Bone marrow (tissue), 2 donors: ENCODE measurements around the gene ZCCHC8.
"Not testable (repeated sequence)": the region's sequence is repeated elsewhere in the genome, so short reads cannot be mapped to it uniquely, and the experiment has no call there.

Experiments used
- DNase-seq, 2 donors: peaks; one replicate each; lab custom pipeline; 2025; lab: John Stamatoyannopoulos, UW

The ZCCHC8 gene

DNA sequence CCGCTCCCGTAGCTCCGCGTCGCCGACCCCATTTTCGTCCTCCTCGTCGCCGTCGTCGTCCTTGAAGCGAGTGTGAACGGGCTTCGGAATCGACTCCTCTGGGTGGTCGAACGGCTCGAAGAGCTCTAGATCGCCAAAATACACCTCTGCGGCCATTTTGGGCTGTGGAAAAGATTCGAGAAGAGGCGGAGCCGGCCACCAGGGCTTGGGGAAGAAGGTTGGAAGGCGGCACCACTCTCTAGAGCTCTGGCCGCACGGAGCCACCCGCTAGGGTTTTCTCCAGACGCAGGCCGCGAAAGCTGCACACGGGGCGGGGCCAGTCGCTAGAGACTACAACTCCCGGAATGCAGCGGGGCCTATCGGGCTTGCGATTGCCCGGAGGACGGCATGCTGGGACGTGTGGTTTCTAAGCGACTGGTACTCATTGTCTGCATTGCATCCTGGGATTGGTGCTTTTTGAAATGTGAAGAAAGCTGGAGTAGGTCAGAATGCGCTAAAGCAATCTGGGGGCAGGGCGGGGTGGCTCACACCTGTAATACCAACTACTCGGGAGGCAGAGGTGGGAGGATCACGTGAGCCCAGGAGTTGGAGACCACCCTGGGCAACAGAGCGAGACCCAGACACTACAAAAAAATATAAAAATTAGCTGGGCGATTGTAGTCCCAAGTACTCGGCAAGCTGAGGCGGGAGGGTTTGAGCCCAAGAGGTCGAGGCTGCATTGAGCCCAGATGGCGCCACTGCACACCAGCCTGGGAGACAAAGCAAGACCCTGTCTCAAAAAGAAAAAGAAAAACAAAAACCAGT lies at the start of gene ZCCHC8:
ZCCHC8 (minus strand) TSS at position 248 of the 804 bp plus-strand sequence; CDS start at position 156, 92 bp downstream.
- peak; percentile 80 to 98 for DNase-seq

DNA sequence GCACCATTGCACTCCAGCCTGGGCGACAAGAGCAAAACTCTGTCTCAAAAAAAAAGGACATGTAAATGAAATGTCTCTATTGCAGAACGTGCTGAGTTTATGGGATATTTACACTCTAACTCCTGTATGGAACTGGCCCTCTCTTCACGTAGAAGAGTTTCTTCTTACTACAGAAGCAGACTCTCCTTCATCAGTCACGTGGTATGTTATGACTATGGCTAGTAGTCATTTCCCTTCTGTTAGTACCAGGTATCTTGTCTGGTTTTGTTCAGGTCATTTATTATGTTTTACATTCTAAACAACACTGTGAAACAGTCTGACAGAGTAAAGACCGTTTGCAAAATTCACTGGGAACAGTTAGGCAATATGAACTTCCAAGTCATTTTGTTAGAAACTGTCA lies 46.6 kb upstream of the ZCCHC8 start:
- no peak for DNase-seq

GRCh38 chr12:122545855-122546254 lies 45.1 kb upstream of the ZCCHC8 start:
- DNase-seq = no peak

DNA sequence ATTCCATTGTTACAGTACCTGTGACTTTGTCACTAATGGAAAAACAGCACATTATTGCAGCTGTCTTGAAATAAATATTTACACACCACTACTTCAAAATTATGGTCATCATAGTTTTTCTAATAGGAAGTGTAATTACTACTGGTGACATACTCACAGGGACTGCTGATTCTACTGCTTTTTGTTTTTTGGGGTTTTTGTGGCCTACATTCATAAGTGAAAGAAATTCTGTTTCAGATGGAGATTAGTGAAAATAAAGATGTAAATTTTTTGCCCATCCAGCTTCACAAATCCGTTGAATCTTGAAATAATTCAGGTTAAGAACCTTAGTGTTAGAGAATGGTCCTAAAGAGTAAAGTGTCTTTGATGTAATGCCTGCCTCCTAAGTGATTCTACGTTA lies 43.8 kb upstream of the ZCCHC8 start:
- no peak for DNase-seq

GRCh38 chr12:122538496-122538895 lies 37.8 kb upstream of the ZCCHC8 start:
- no peak for DNase-seq

- no peak for DNase-seq
These were observed 36.3 kb upstream of the ZCCHC8 start for GRCh38 chr12:122537021-122537420.

GRCh38 chr12:122533856-122534255 lies 33.1 kb upstream of the ZCCHC8 start:
- DNase-seq = no peak

GRCh38 chr12:122528992-122529391 lies 28.3 kb upstream of the ZCCHC8 start:
- DNase-seq = no peak

DNA sequence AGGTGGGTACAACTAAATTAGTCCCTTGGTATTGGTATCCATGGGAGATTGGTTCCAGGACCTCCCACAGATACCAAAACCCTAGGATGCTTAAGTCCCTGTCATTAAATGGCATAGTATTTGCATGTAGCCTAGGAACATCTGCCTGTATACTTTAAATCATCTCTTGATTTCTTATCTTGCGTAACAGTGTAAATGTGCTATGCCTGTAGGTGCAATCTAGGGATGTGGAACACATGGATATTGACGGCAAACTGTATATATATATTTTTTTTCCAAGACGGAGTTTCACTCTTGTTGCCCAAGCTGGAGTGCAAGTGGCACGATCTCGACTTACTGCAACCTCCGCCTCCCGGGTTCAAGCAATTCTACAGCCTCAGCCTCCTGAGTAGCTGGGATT lies 27.9 kb upstream of the ZCCHC8 start:
- DNase-seq = no peak

- peak in 1 of 2 donors; percentile 19 for DNase-seq
These were observed 26.8 kb upstream of the ZCCHC8 start for GRCh38 chr12:122527478-122527944.

DNA sequence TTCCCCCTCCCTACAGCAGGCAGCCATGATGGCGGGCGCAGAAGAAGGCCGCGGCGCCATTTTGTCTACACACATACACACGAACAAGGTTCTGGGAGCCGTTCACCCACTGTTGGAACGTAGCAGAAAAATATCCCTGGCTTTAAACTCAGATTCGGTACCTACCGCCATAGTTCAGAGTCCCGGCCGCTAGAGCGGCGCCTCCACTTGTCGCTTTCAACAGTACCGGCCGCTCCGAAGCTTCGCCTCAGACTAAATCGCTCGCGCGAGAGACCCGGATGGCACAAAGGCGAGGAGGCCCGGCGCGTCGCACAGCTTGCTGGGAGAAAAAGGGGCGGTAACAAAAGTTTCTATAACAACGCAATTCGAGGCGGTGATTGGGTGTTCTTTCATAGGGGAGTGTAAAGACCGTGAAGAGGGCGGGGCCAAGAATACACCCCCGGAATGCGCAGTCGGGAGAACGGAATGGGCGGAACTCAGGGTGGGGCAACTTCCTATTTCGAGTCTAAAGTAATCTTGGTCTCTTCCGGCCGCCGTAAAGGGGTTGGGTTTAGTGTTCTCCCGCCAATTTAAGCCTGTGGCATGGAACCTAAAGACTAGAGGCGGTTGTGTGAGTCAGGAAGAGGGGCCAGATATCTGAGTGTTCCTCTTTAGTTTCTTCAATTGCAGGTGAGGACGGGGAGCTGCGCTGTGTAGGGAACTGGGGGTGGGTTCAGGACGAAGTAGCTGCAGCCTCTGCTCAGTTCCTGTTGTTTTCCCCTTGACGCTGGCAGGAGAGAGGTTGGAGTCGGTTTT lies 26.1 kb upstream of the ZCCHC8 start, which contains the start of the genes KNTC1 and RSRC2:
KNTC1 (plus strand) TSS at position 567 of the 795 bp plus-strand sequence. CDS start 2,815 bp downstream, outside the sequence.
RSRC2 (minus strand) TSS at position 254 of the 795 bp plus-strand sequence; CDS start at position 171, 83 bp downstream.
- peak; percentile 94 to 100 for DNase-seq

DNA sequence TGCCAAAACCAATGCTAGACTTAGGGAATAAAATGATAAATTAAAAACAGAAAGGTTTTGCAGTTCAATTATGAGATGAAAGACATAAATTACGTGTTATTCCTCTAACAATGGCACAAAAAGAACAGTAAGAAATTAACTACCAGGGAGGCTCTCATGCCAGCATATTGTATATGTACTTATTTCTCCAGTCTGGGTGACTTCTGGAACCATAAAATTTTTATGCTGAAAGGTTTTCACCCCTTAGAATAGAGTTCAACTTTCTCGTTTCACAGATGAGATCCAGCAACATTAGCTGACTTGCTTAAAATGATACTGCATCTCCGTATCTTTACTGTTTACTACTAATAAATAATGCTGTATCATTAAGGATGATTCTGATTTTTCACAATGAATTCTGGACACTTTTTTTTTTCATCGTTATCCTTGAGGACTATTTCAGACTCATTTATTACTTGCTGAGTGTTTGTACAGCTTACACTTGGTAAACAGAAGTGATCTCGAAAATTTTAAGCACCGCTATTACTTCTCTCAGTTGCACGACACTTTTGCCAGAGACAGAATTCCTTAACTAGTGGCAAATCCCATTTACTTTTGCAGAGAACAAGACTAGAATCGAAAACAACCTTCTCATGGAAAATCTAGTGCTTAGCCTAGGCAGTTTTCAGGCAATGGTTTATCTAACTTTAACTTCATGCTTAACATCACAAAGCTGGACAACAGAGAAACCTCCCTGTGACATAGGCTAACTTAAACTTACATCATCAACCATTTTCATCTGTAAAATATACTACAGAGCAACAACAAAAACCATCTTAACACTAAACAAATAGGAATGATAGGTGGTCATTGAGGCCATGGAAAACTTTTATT lies 23.4 kb upstream of the ZCCHC8 start:
- DNase-seq = no peak

DNA sequence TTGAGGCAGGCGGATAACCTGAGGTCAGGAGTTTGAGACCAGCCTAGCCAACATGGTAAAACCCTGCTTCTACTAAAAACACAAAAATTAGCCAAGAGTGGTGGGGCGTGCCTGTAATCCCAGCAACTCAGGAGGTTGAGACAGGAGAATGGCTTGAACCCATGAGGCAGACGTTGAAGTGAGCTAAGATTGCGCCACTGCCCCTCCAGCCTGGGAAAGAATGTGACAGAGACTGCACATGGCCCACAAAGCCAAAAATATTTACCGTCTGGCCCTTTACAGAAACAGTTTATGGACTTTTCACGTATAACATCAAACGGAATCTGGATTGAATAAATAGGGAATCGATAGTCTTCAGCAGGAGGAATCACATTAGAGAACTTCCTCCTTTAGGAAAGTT lies 22.5 kb upstream of the ZCCHC8 start:
- DNase-seq = no peak

GRCh38 chr12:122520676-122521075 lies 19.9 kb upstream of the ZCCHC8 start:
- DNase-seq = no peak

- DNase-seq = no peak
These were observed 18.7 kb upstream of the ZCCHC8 start for GRCh38 chr12:122519418-122519817.

- DNase-seq = no peak
These were observed 18.2 kb upstream of the ZCCHC8 start for GRCh38 chr12:122518908-122519307.

DNA sequence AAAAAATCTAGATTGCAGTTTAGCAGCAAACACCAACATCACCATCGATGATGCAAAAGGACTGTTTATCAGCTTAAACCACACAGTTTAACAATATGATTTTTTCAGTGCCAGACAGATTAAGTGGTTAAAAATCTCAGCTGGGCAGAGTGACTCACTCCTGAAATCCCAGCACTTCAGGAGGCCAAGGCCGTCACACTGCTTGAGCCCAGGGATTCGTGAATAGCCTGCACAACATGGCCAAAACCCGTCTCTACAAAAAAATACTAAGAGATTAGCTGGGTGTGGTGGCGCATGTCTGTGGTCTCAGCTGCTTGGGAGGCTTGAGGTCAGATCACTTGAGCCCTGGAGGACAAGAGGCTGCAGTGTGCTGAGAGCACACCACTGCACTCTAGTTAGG lies 17.1 kb upstream of the ZCCHC8 start:
- DNase-seq = no peak

- DNase-seq = no peak
These were observed 16.0 kb upstream of the ZCCHC8 start for GRCh38 chr12:122516544-122517361.

GRCh38 chr12:122515275-122515674 lies 14.5 kb upstream of the ZCCHC8 start:
- no peak for DNase-seq

DNA sequence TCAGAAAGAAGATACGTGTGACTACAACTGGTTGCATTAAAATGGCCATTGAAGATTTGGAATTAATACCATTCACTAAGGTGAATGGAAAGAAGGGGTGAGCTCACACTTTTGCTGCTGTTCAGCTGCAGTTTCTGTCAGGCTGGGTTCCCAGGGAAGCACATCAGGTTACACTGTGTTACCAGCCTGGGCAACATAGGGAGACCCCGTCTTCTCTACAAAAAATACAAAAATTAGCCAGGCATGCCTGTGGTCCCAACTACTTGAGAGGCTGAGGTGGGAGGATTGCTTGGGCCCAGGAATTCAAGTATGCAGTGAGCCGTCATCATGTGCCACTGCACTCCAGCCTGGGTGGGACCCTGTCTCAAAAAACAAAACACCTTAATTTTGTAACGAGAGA lies 12.9 kb upstream of the ZCCHC8 start:
- no peak for DNase-seq

DNA sequence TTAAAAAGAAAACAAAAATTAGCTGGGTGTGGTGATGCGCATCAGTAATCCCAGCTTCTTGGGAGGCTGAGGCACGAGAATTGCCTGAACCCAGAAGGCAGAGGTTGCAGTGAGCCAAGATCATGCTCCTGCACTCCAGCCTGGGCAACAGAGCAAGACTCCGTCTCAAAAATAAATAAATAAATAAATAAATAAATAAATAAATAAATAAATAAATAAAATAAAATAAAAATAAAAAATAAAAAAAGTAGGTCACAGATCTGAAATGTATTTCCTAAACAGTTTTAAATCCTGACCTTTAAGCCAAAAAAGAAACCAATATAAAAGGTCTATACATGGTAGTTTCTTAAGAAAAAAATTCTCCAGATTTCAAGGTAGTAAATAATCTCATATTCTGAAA lies 12.3 kb upstream of the ZCCHC8 start:
- DNase-seq = not testable (repeated sequence)
